IPS-15b (cell line): ENCODE measurements around the gene KIAA1755.

Experiments used
- H3K27me3 ChIP-seq: one replicate; pipeline ENCODE4 v1.6.1; 2013; ENCODE audit warnings: low read length; ENCODE audit not compliant: control insufficient read depth, insufficient read depth
- H3K36me3 ChIP-seq: one replicate; pipeline ENCODE4 v1.6.1; 2013; ENCODE audit warnings: low read length; ENCODE audit not compliant: control insufficient read depth, insufficient read depth
- H3K4me1 ChIP-seq: one replicate; pipeline ENCODE4 v1.6.1; 2013; ENCODE audit warnings: mild to moderate bottlenecking, low read length; ENCODE audit not compliant: control insufficient read depth, insufficient read depth
- H3K4me3 ChIP-seq: one replicate; pipeline ENCODE4 v1.5.1; 2013; ENCODE audit warnings: low read depth, low read length
- H3K9ac ChIP-seq: one replicate; pipeline ENCODE4 v1.6.1; 2013; ENCODE audit warnings: low read depth, mild to moderate bottlenecking, low read length
- H3K9me3 ChIP-seq: one replicate; pipeline ENCODE4 v1.6.1; 2013; ENCODE audit warnings: mild to moderate bottlenecking, low read length; ENCODE audit not compliant: control insufficient read depth, insufficient read depth

Gene KIAA1755

GRCh38 chr20:38194971-38195504 lies 65.5 kb downstream of the KIAA1755 start:
- H3K9me3 ChIP-seq: no peaks in the 10 kb centered on the region
- no peaks in the 10 kb centered on the region for H3K36me3 ChIP-seq
- no peaks in the 10 kb centered on the region for H3K27me3 ChIP-seq
- H3K9ac ChIP-seq: no peak overlapping the region
- peaks cover 2% of the 10 kb centered on the region for H3K4me1 ChIP-seq
- H3K4me3 ChIP-seq: no peak overlapping the region

DNA sequence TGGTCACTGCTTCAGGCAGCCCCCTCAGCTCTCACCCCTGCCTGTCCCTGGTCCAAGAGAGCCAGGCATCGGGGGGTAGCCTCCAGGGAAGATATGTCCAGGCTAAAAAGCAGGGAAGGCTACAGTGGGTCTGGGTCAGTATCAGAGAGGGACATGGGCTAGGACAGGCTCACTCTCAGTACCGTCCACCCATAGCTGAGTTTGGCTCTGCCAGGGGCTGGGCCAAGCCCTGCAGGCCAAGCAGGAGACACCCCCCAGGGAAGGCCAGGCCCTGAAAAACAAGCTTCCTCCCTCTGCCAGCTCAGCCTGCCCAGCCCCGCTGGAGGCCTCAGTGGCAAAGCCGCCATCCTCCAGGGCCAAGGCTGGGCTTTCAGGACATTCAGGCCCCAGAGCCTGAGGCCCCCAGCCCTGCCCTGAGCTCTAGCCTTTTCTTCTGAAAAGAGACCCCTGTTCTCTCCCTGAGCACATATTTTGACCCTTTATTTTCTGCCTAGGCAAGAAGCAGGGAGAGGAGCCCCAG lies 66.9 kb downstream of the KIAA1755 start:
- Histone ChIP-seq H3K36me3 (no peaks in the 10 kb centered on the region), H3K9me3 (no peaks in the 10 kb centered on the region), H3K9ac (no peak overlapping the region), H3K27me3 (no peaks in the 10 kb centered on the region), H3K4me1 (peaks cover 2% of the 10 kb centered on the region), H3K4me3 (no peak overlapping the region)

GRCh38 chr20:38192323-38192885 lies 68.1 kb downstream of the KIAA1755 start:
- peaks cover 2% of the 10 kb centered on the region for H3K4me1 ChIP-seq

DNA sequence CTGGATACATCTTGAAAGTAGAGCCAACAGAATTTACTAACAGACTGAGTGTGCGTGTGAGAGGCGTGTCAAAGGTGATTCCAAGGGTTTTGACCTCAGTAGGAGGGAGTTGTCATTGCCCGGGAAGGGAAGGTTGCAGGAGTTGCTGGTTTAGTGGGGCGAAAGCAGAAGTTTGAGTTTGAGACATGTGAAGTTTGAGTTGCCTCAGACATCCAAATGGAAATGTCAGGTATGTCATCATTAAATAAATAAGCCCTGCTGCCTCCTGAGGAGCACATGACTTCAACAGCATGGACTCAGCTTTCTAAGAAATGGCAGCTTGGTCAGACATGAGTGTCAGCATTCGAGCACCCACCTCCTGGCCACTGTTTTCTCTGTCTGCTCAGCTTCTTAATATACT lies 68.9 kb downstream of the KIAA1755 start:
- Histone ChIP-seq H3K4me3 (no peak overlapping the region), H3K9me3 (no peaks in the 10 kb centered on the region), H3K4me1 (peaks cover 2% of the 10 kb centered on the region), H3K27me3 (no peaks in the 10 kb centered on the region), H3K9ac (no peak overlapping the region), H3K36me3 (no peaks in the 10 kb centered on the region)

More at GRCh38 chr20:38192323-38192885, 68.1 kb downstream of the KIAA1755 start:
- no peak overlapping the region for H3K9ac ChIP-seq
- no peaks in the 10 kb centered on the region for H3K36me3 ChIP-seq
- H3K27me3 ChIP-seq: no peaks in the 10 kb centered on the region
- no peaks in the 10 kb centered on the region for H3K9me3 ChIP-seq
- no peak overlapping the region for H3K4me3 ChIP-seq

- Histone ChIP-seq H3K27me3 (no peaks in the 10 kb centered on the region), H3K9ac (no peak overlapping the region), H3K36me3 (no peaks in the 10 kb centered on the region), H3K9me3 (no peaks in the 10 kb centered on the region), H3K4me3 (no peak overlapping the region), H3K4me1 (peaks cover 2% of the 10 kb centered on the region)
These were observed 69.6 kb downstream of the KIAA1755 start for GRCh38 chr20:38190936-38191371.

GRCh38 chr20:38190166-38190565 lies 70.4 kb downstream of the KIAA1755 start:
- no peaks in the 10 kb centered on the region for H3K36me3 ChIP-seq
- H3K4me1 ChIP-seq: peaks cover 2% of the 10 kb centered on the region
- no peak overlapping the region for H3K9ac ChIP-seq
- no peak overlapping the region for H3K4me3 ChIP-seq
- no peaks in the 10 kb centered on the region for H3K27me3 ChIP-seq
- no peaks in the 10 kb centered on the region for H3K9me3 ChIP-seq

- H3K27me3 ChIP-seq: no peaks in the 10 kb centered on the region
- H3K4me3 ChIP-seq: no peak overlapping the region
- peaks cover 2% of the 10 kb centered on the region for H3K4me1 ChIP-seq
- no peak overlapping the region for H3K9ac ChIP-seq
- H3K36me3 ChIP-seq: no peaks in the 10 kb centered on the region
- H3K9me3 ChIP-seq: no peaks in the 10 kb centered on the region
These were observed 73.0 kb downstream of the KIAA1755 start for GRCh38 chr20:38187517-38187916.

- Histone ChIP-seq H3K4me1 (peaks cover 2% of the 10 kb centered on the region), H3K4me3 (no peak overlapping the region), H3K9ac (no peak overlapping the region), H3K27me3 (no peaks in the 10 kb centered on the region), H3K36me3 (no peaks in the 10 kb centered on the region), H3K9me3 (no peaks in the 10 kb centered on the region)
These were observed 73.7 kb downstream of the KIAA1755 start for GRCh38 chr20:38186788-38187221.

DNA sequence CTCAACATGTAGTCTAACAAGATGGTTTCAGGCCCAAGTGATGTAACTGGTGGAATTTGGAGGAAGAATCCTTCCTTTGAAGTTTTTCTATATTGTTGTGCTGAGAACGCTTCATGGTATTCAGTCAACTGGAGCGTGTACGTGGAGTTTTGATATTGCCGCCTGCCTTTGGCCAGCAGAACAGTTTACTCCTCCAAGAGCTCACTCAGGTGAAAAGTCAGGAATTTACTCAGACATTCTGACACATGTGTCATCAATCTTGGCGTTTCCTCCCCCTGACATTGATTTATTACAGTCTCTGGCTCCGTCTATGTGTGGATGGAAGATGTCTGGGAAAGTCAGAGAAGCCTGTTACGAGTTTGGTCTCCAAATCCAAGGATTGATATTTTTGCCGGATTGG lies 76.4 kb downstream of the KIAA1755 start:
- H3K36me3 ChIP-seq: no peaks in the 10 kb centered on the region
- no peaks in the 10 kb centered on the region for H3K27me3 ChIP-seq
- H3K4me3 ChIP-seq: no peak overlapping the region
- no peaks in the 10 kb centered on the region for H3K4me1 ChIP-seq
- H3K9me3 ChIP-seq: no peaks in the 10 kb centered on the region
- H3K9ac ChIP-seq: no peak overlapping the region

DNA sequence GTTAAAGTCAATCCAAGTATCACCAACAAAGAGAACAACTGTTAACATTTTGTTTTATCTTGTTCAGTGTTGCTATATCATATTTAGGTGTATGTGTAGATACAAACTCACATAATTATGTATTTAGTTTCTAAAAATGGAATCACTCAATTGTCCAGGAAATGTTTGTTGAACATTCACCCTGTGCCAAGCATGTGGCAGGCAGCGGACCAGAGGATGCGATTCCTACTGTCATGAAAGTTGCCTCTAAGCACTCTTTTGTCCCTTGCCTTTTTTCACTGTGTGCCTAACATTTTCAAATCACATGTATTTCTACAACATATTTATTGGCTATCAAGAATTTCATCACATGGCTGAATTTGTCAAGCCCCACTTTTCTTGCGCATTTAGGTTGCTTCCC lies 78.6 kb downstream of the KIAA1755 start:
- Histone ChIP-seq H3K9ac (no peak overlapping the region), H3K36me3 (no peaks in the 10 kb centered on the region), H3K4me1 (no peaks in the 10 kb centered on the region), H3K27me3 (no peaks in the 10 kb centered on the region), H3K4me3 (no peak overlapping the region), H3K9me3 (no peaks in the 10 kb centered on the region)

GRCh38 chr20:38181207-38181801 lies 79.2 kb downstream of the KIAA1755 start:
- Histone ChIP-seq H3K4me1 (no peaks in the 10 kb centered on the region), H3K36me3 (no peaks in the 10 kb centered on the region), H3K9me3 (no peaks in the 10 kb centered on the region), H3K4me3 (no peak overlapping the region), H3K9ac (no peak overlapping the region), H3K27me3 (no peaks in the 10 kb centered on the region)

GRCh38 chr20:38180781-38181180 lies 79.8 kb downstream of the KIAA1755 start:
- no peaks in the 10 kb centered on the region for H3K9me3 ChIP-seq
- H3K36me3 ChIP-seq: no peaks in the 10 kb centered on the region
- no peaks in the 10 kb centered on the region for H3K27me3 ChIP-seq
- H3K4me1 ChIP-seq: no peaks in the 10 kb centered on the region
- no peak overlapping the region for H3K9ac ChIP-seq
- H3K4me3 ChIP-seq: no peak overlapping the region
